HUES48 (cell line): Measurements from ENCODE around the gene SLC30A7.
"Not testable (repeated sequence)": the region's sequence is repeated elsewhere in the genome, so short reads cannot be mapped to it uniquely, and the experiment has no call there.

ENCODE experiments used
- H3K27ac ChIP-seq: one replicate; pipeline ENCODE4 v1.7.0; 2013; ENCODE audit warnings: low read depth, low read length, inconsistent platforms
- H3K27me3 ChIP-seq: 2 replicates; pipeline ENCODE4 v1.6.1; 2013; ENCODE audit warnings: mild to moderate bottlenecking, low read length; ENCODE audit not compliant: control insufficient read depth, insufficient read depth
- H3K36me3 ChIP-seq: 2 replicates; pipeline ENCODE4 v1.6.1; 2013; ENCODE audit warnings: low read length; ENCODE audit not compliant: control insufficient read depth, insufficient read depth
- H3K4me1 ChIP-seq: 2 replicates; pipeline ENCODE4 v1.6.1; 2013; ENCODE audit warnings: mild to moderate bottlenecking, low read length; ENCODE audit not compliant: control insufficient read depth, insufficient read depth
- H3K4me3 ChIP-seq: 2 replicates; pipeline ENCODE4 v1.5.1; 2013; ENCODE audit warnings: mild to moderate bottlenecking, low read depth, low read length
- H3K9ac ChIP-seq: 2 replicates; pipeline ENCODE4 v1.6.1; 2013; ENCODE audit warnings: mild to moderate bottlenecking, low read depth, low read length, moderate library complexity
- H3K9me3 ChIP-seq: 2 replicates; pipeline ENCODE4 v1.6.1; 2013; ENCODE audit warnings: low read length; ENCODE audit not compliant: control insufficient read depth, insufficient read depth

Gene SLC30A7

GRCh38 chr1:100895540-100896480 is at the start of gene SLC30A7:
Gene SLC30A7, plus strand, starts transcription at chr1:100896090. Its CDS starts 173 bp downstream, at chr1:100896263.
- Histone ChIP-seq H3K4me1 (peaks cover 13% of the 10 kb centered on the region), H3K9ac (peak within 1 kb of the TSS; percentile 84), H3K4me3 (peak within 1 kb of the TSS; percentile 94), H3K27ac (peak within 1 kb of the TSS; percentile 98), H3K27me3 (no peaks in the 10 kb centered on the region), H3K9me3 (peaks cover 7% of the 10 kb centered on the region), H3K36me3 (peaks cover 54% of the 10 kb centered on the region)

DNA sequence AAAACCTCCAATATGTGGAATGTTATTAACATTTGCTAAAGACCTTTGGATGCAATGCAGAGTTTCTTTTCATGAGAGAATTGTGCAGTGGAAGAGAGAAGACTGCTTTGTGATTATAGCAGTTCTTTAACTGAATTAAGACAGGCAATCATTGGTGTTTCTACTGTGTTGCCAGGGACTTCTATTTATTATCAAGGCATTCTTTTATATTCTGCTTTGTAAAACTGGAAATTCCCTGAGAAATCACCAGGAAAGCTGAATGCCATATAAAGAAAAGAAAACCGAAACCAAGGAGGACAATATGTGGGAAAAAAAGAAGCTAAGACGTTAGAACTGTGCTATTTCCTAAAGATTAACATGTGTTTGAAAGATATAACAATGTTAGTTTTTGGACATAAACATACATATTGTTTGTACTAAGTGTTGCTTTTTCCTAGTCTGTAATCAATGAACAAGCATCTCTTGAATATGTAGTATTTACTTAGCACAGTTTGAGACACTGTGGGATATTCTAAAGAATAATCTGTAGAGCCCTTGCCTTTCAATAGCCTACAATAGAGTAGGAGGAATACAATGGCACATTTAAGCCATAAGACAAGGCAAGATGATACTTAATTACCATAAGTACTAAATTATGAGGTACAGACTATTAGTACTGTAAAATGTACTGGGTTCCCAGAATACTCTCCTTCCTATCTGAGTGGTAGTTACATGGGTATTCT is 48.4 kb upstream of the SLC30A7 start:
- Histone ChIP-seq H3K36me3 (no peaks in the 10 kb centered on the region), H3K4me3 (no peak overlapping the region), H3K27ac (no peak overlapping the region), H3K9ac (no peak overlapping the region), H3K27me3 (peaks cover 63% of the 10 kb centered on the region), H3K9me3 (no peaks in the 10 kb centered on the region), H3K4me1 (no peaks in the 10 kb centered on the region)

- no peaks in the 10 kb centered on the region for H3K36me3 ChIP-seq
- no peak overlapping the region for H3K9ac ChIP-seq
- no peak overlapping the region for H3K4me3 ChIP-seq
- H3K4me1 ChIP-seq: no peaks in the 10 kb centered on the region
- peaks cover 49% of the 10 kb centered on the region for H3K27me3 ChIP-seq
- H3K27ac ChIP-seq: no peak overlapping the region
- H3K9me3 ChIP-seq: no peaks in the 10 kb centered on the region
Observed at GRCh38 chr1:100851726-100852125, 44.2 kb upstream of the SLC30A7 start.

GRCh38 chr1:100852976-100853375 is 42.9 kb upstream of the SLC30A7 start:
- Histone ChIP-seq H3K4me3 (no peak overlapping the region), H3K36me3 (no peaks in the 10 kb centered on the region), H3K4me1 (no peaks in the 10 kb centered on the region), H3K27ac (no peak overlapping the region), H3K9me3 (no peaks in the 10 kb centered on the region), H3K27me3 (peaks cover 40% of the 10 kb centered on the region), H3K9ac (no peak overlapping the region)

DNA sequence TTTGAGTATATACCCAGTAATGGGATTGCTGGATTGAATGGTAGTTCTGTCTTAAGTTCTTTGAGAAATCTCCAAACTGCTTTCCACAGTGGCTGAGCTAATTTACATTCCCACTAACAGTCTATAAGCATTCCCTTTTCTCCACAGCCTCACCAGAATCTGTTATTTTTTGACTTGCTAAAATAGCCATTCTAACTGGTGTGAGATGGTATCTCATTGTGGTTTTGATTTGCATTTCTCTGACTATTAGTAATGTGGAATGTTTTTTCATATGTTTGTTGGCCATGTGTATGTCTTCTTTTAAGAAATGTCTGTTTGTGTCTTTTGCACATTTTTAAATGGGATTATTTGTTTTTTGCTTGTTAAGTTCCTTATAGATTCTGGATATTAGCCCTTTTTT is 40.8 kb upstream of the SLC30A7 start:
- not testable (repeated sequence) for H3K4me1 ChIP-seq, H3K27ac ChIP-seq, H3K4me3 ChIP-seq, H3K36me3 ChIP-seq, H3K9me3 ChIP-seq, H3K9ac ChIP-seq
- peaks cover 18% of the 10 kb centered on the region for H3K27me3 ChIP-seq

DNA sequence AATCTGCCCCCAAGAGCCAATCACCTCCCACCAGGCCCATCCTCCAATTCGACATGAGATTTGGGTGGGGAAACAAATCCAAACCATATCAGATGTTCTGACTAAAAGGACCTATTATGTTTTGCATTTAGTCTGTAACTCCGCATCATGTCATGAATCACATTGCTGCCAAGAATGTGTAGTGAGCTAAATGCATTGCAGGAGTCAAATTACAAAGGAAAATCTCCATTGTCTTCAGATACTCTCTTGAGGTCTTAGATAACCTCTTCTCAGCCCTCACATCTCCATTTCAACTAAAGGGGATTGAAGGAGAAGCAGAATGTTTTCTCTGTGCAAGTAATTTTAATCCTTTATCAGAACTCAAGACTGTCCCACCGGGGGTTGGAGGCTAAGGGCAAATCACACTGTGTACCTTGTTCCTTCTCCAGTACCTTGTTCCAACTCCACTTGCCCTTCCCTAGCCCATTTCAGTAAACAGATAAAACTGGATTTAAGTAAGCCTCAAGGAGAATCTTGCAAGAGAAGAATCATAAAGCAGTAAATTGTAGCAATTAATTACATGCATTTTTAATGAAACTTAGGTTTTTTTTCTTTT is 35.4 kb upstream of the SLC30A7 start:
- Histone ChIP-seq H3K4me1 (peaks cover 9% of the 10 kb centered on the region), H3K4me3 (0 out of 2 replicates have a peak overlapping the region, but pooled peaks have one; percentile 7), H3K27me3 (no peaks in the 10 kb centered on the region), H3K36me3 (no peaks in the 10 kb centered on the region), H3K27ac (no peak overlapping the region), H3K9me3 (no peaks in the 10 kb centered on the region), H3K9ac (no peak overlapping the region)

DNA sequence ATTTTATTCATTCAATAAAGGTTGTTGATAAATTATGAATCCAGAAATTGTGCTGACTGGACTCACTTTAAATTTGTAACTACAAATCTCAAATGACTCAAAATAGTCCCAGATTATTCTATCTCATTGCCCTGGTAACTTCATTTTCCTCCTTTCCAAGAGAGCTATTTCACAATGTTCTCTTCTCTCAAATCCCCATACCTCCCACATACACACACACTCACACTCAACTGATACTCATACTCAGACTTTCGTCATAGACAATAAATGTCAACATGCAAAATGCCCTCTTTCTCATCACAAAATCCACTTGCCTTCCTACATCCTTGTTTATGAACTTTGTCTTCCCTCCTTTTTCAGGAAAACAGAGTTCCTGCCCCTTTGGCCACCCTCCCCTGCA is 34.5 kb upstream of the SLC30A7 start:
- H3K4me1 ChIP-seq: peaks cover 9% of the 10 kb centered on the region
- H3K27ac ChIP-seq: no peak overlapping the region
- no peaks in the 10 kb centered on the region for H3K36me3 ChIP-seq
- no peak overlapping the region for H3K9ac ChIP-seq
- H3K4me3 ChIP-seq: no peak overlapping the region
- H3K27me3 ChIP-seq: no peaks in the 10 kb centered on the region
- H3K9me3 ChIP-seq: no peaks in the 10 kb centered on the region

DNA sequence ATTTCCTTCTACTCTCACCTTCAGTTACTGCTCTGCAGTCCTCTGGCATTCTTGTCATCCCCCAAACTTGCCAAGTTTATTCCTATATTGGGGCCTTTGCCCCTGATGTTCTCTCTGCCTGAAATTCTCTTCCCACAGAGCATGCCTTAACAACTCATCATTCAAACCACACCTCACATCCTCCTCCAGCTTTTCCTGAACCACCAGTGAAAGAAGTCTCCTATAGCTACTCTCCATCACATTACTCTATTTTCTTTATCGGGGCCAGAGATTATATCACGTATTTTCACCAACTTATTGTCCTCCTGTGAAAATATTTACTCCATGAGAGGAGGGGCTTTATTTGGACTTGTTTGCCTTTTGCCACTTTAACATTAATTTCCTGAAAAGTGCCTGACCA is 33.3 kb upstream of the SLC30A7 start:
- Histone ChIP-seq H3K9me3 (no peaks in the 10 kb centered on the region), H3K4me1 (peaks cover 9% of the 10 kb centered on the region), H3K4me3 (no peak overlapping the region), H3K9ac (no peak overlapping the region), H3K27ac (no peak overlapping the region), H3K36me3 (no peaks in the 10 kb centered on the region), H3K27me3 (no peaks in the 10 kb centered on the region)

- no peaks in the 10 kb centered on the region for H3K36me3 ChIP-seq
- no peaks in the 10 kb centered on the region for H3K4me1 ChIP-seq
- no peaks in the 10 kb centered on the region for H3K9me3 ChIP-seq
- no peak overlapping the region for H3K4me3 ChIP-seq
- no peaks in the 10 kb centered on the region for H3K27me3 ChIP-seq
- no peak overlapping the region for H3K27ac ChIP-seq
- H3K9ac ChIP-seq: no peak overlapping the region
Observed at GRCh38 chr1:100866041-100866900, 29.6 kb upstream of the SLC30A7 start.

- H3K4me1 ChIP-seq: no peaks in the 10 kb centered on the region
Observed at GRCh38 chr1:100866901-100867206, 29.0 kb upstream of the SLC30A7 start.

More at GRCh38 chr1:100866901-100867206, 29.0 kb upstream of the SLC30A7 start:
- Histone ChIP-seq H3K27me3 (no peaks in the 10 kb centered on the region), H3K9ac (no peak overlapping the region), H3K27ac (no peak overlapping the region), H3K9me3 (no peaks in the 10 kb centered on the region), H3K4me3 (no peak overlapping the region), H3K36me3 (no peaks in the 10 kb centered on the region)
